Gastroesophageal sphincter (tissue), 4 donors: ENCODE data around the gene CHTF18. TPM values are rescaled to one million over a fixed set of nuclear protein-coding genes. Genes with fewer than 3 reads are reported as not detected.

Experiments used
- ATAC-seq: fragments of 150-250 bp; one replicate; pipeline ENCODE4 v1.9.1; 2016; ENCODE audit warnings: mild to moderate bottlenecking, moderate library complexity
- H3K27ac ChIP-seq, 4 donors: fragments of 200-600 bp; sonication (generic) in 3 of 4; 1 replicate in 3 of 4; 2 replicates in 1 of 4; pipeline ENCODE4 v1.5.1; 2016 to 2019
- H3K27me3 ChIP-seq: fragments of 200-600 bp; sonication (generic); one replicate; pipeline ENCODE4 v1.5.1; 2019
- H3K36me3 ChIP-seq, 2 donors: fragments of 200-600 bp; sonication (generic); one replicate each; pipeline ENCODE4 v1.5.1; 2019; ENCODE audit warnings: control low read depth in 1 of 2
- H3K4me1 ChIP-seq, 3 donors: fragments of 200-600 bp; sonication (generic); 1 replicate in 2 of 3; 2 replicates in 1 of 3; pipeline ENCODE4 v1.5.1; 2016 to 2019; ENCODE audit warnings: control low read depth in 2 of 3
- H3K4me3 ChIP-seq, 2 donors: fragments of 200-600 bp; sonication (generic); one replicate each; pipeline ENCODE4 v1.5.1; 2019; ENCODE audit warnings: mild to moderate bottlenecking in 1 of 2, moderate library complexity in 1 of 2
- H3K9me3 ChIP-seq, 3 donors: fragments of 200-600 bp; sonication (generic); one replicate each; pipeline ENCODE4 v1.5.1; 2017 to 2019; ENCODE audit warnings: control low read depth in 2 of 3
- EP300 ChIP-seq: sonication (generic); formaldehyde crosslinking; IDR thresholded peaks from one replicate; pipeline ENCODE4 v1.6.1; 2017; ENCODE audit warnings: antibody characterized with exemption, mild to moderate bottlenecking
- POLR2A ChIP-seq, 2 donors: fragments of 450-650 bp; IDR thresholded peaks; one replicate each; pipeline ENCODE4 v1.6.1; 2017; ENCODE audit warnings: antibody characterized with exemption in 2 of 2, mild to moderate bottlenecking in 2 of 2, moderate library complexity in 1 of 2
- POLR2AphosphoS5 ChIP-seq: sonication (generic); formaldehyde crosslinking; IDR thresholded peaks from one replicate; pipeline ENCODE4 v1.6.1; 2017; ENCODE audit warnings: antibody characterized with exemption
- WGBS, 2 donors: methylation state at CpG; one replicate each; pipeline ENCODE4 v1.1.5; 2018; ENCODE audit warnings: low coverage in 1 of 2; 5-methylcytosine and 5-hydroxymethylcytosine counted together
- total RNA-seq, 4 donors: library from RNA; depleted of rRNA; stranded (reverse); fragments of >200 nt; gene quantifications; one replicate each; pipeline ENCODE4 v1.1.0, GENCODE V29; 2016
- TF ChIP-seq, protein P1 (sequence below), 4 experiments: fragments of 200-600 bp in 2 of 4; fragments of 450-650 bp in 2 of 4; sonication (generic) in 1 of 4; IDR thresholded peaks; one replicate each; pipeline ENCODE4 v1.5.1; 2017 to 2019; ENCODE audit warnings: antibody characterized with exemption in 4 of 4, mild to moderate bottlenecking in 2 of 4, moderate library complexity in 2 of 4

CHTF18 gene
- total RNA-seq, 4 donors from 2014 or later: 4.6 to 10.9 (median 8.3) TPM

DNA sequence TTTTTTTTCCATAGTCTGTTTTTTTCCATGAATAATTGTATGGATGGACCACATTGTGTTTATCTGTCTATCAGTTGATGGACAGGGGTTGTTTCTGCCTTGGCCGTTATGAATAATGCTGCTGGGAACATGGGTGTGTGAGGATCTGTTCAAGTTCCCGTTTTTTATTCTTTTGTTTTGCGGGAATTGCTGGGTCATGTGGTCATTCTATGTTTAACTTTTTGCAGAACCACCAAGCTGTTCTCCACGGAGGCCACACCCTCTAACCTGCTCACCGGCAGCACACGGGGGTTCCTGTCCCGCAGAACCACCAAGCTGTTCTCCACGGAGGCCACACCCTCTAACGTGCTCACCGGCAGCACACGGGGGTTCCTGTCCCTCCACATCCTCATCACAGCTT is 33.8 kb upstream of the CHTF18 start:
- Histone ChIP-seq H3K27ac (no peak overlapping the region), H3K27me3 (peaks cover 53% of the 10 kb centered on the region), H3K9me3 (no peaks in the 10 kb centered on the region), H3K4me3 (no peak overlapping the region), H3K36me3 (no peaks in the 10 kb centered on the region), H3K4me1 (no peaks in the 10 kb centered on the region)
- ATAC-seq: no peak
- 45 to 47% methylated on average over 6 of the region's 11 CpGs for WGBS, 2 donors
- TF ChIP-seq EP300 (no peak), POLR2AphosphoS5 (no peak), POLR2A (IDR thresholded peaks at IDR 0.05) (no peak)
- TF ChIP-seq, protein P1, sequence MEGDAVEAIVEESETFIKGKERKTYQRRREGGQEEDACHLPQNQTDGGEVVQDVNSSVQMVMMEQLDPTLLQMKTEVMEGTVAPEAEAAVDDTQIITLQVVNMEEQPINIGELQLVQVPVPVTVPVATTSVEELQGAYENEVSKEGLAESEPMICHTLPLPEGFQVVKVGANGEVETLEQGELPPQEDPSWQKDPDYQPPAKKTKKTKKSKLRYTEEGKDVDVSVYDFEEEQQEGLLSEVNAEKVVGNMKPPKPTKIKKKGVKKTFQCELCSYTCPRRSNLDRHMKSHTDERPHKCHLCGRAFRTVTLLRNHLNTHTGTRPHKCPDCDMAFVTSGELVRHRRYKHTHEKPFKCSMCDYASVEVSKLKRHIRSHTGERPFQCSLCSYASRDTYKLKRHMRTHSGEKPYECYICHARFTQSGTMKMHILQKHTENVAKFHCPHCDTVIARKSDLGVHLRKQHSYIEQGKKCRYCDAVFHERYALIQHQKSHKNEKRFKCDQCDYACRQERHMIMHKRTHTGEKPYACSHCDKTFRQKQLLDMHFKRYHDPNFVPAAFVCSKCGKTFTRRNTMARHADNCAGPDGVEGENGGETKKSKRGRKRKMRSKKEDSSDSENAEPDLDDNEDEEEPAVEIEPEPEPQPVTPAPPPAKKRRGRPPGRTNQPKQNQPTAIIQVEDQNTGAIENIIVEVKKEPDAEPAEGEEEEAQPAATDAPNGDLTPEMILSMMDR (IDR thresholded peaks at IDR 0.05): no peak

DNA sequence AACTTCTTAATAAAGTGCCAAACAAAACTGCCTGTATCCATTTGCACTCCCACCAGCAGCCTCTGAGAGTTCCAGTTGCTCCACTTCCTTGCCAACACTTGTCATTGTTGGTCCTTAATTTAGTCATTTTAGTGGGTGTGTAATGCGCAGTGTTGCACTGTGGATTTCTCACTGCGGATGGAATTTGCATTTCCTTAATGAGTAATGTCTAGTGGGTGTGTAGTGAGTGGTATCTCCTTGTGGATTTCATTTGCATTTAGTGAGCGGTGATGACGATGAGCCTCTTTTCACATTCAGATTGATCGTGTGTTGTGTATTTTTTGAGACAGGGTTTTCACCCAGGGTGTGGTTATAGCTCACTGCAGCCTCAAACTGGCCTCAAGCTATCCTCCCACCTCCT is 32.0 kb upstream of the CHTF18 start:
- Histone ChIP-seq H3K4me1 (no peaks in the 10 kb centered on the region), H3K36me3 (no peaks in the 10 kb centered on the region), H3K27me3 (peaks cover 54% of the 10 kb centered on the region), H3K4me3 (no peak overlapping the region), H3K9me3 (no peaks in the 10 kb centered on the region), H3K27ac (no peak overlapping the region)
- no peak for TF ChIP-seq POLR2A (IDR thresholded peaks at IDR 0.05)
- TF ChIP-seq POLR2AphosphoS5: no peak
- TF ChIP-seq EP300: no peak
- TF ChIP-seq, protein P1 (IDR thresholded peaks at IDR 0.05): no peak
- WGBS, 2 donors: 90 to 92% methylated on average over 5 of the region's 5 CpGs
- no peak for ATAC-seq

DNA sequence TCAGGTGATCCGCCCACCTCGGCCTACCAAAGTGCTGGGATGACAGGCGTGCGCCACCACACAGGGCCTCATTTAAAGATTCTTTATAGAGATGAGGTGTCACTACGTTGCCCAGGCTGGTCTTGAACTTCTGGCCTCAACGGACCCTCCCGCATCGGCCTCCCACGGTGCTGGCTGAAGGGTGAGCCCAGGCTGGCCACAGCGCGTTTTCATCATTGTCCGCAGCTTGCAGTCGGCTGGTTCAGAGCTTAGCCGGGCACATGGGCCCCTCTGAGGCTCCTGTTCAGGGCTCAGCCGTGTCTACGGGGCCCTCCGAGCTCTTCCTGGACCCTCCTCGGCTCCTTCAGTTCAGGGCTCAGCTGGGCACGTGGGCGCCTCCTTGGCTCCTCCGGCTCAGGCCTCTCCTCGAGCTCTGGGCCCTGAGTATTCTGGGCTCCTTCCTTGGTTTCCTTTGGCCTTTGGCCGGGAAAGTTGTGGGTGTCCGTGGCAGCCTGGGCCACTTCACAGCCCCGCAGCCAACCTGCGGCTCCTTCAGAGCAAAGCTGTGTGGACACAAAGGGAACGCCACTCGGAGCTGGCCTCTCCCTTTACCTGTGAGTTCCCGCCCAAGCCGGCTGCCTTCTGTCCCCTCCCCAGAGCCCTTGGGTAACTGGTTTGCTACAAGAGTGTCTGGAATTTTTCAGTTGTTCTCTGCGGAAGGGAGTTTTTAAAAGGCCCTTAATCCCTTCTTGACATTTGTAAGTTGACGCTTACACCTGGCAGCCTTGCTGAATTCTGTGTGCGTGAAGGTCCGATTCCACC is 29.1 kb upstream of the CHTF18 start:
- no peak for TF ChIP-seq POLR2AphosphoS5
- TF ChIP-seq, protein P1 (IDR thresholded peaks at IDR 0.05): no peak
- no peak for TF ChIP-seq EP300
- TF ChIP-seq POLR2A (IDR thresholded peaks at IDR 0.05): no peak
- H3K27ac ChIP-seq: no peak overlapping the region
- H3K27me3 ChIP-seq: peaks cover 53% of the 10 kb centered on the region
- no peaks in the 10 kb centered on the region for H3K4me1 ChIP-seq
- no peaks in the 10 kb centered on the region for H3K9me3 ChIP-seq
- ATAC-seq: no peak
- no peaks in the 10 kb centered on the region for H3K36me3 ChIP-seq
- 51% methylated on average over 4 of the region's 34 CpGs; no CpG with 5 or more reads in 1 of the 2 donors for WGBS, 2 donors
- H3K4me3 ChIP-seq: no peak overlapping the region

DNA sequence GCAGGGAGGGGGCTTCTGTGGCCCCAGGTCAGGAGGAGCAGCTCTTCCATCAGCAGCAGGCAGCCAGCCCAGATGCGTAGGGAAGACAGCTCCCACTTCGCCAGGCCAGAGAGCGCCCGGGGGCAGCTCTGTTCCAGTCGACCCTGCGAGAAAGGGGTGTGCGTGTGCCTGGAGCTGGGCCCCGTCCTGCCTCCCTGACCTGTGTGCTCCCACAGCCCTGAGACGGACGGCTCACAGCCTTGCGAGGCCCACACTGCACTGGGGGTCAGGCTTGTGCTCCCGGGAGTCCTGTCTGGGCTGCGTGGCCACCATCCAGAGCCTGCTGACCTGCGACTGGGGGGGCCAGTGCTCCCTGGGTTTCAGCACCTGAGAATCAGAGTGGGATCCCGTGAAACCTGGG is 28.4 kb upstream of the CHTF18 start:
- 53 to 80% methylated on average over 2 to 3 of the region's 15 CpGs for WGBS, 2 donors
- no peak for TF ChIP-seq POLR2A (IDR thresholded peaks at IDR 0.05)
- TF ChIP-seq, protein P1 (IDR thresholded peaks at IDR 0.05): no peak
- no peak for TF ChIP-seq POLR2AphosphoS5
- no peak for TF ChIP-seq EP300
- Histone ChIP-seq H3K27me3 (peaks cover 53% of the 10 kb centered on the region), H3K4me3 (no peak overlapping the region), H3K4me1 (no peaks in the 10 kb centered on the region), H3K9me3 (no peaks in the 10 kb centered on the region), H3K27ac (no peak overlapping the region), H3K36me3 (no peaks in the 10 kb centered on the region)
- ATAC-seq: no peak
